GM20431 (cell line): Measurements from ENCODE around the gene ANO2.

Experiments used
- in situ Hi-C: fragments of 300-500 bp; cut with MseI, MboI; formaldehyde crosslinking; loops from one replicate; pipeline ENCODE4 v1.15.0; 2020; ENCODE audit warnings: low sequenced_read_pairs; ENCODE audit not compliant: unreplicated experiment

Gene ANO2

GRCh38 chr12:5789469-5789968, 155.5 kb downstream of the ANO2 start:
- in situ Hi-C loops: no loop called here

GRCh38 chr12:5787828-5788227, 157.2 kb downstream of the ANO2 start:
- in situ Hi-C loops: no loop called here

- in situ Hi-C loops: no loop called here
Measured at GRCh38 chr12:5785601-5786000, 159.5 kb downstream of the ANO2 start.

DNA sequence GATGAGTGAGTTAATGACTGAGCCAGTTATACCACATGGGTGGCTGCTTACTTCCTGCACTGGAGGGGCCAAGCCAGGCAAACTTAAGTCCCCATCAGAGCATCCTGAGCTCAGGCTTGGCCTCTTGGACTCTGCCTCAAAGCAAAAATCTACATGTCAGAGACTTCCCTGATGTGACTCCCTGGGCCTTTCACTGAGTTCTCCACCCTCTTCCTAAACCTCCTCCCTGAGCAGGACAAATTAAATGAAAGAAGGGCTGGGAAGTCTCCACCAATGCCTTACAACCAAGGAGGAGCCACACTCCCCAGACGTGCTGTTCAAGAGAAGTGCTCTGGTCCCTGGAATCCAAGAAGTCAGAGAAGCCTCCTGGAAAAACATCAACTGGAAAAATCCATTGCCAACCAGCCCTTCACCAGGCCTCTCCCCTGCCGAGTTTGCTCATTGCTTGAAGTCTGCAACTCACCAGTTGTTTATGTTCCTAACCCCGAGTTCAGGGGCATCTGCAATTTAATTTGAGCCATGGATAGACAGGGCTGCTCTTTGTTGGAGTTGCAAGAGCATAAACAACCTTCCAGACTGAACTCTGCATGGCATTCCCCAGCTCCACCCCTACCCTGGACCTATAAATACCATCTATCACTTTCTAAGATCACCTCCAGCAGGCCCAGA, 160.5 kb downstream of the ANO2 start:
- in situ Hi-C loops: no loop called here

DNA sequence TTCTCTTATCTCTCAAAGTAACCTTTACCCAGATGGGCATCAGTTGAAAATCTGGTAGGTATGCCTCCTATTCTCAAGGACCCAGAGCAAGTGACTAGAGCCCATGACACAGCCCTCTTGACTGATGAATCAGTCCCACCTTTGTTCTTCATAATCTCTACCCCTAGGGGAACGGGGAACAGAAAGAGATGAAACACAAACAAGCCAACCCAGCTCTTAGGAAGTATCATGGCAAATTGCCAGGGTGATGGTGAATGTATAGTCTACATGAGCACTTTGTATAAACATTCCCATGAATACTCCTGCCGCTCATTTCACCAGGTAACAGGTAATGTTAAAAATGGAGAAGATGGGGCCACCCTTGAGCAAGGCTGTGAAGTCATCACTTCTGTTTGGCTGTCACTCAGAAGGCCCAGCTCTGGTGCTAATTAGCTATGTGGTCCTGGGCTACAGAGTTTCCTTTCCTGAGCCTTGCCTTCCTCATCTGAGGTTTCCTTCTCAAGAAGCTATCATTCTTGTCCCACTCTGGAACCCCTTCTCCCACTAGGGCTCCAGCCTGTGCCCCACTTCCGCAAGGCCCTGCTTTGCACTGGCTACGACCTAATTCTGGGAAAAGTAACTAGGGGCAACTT, 161.7 kb downstream of the ANO2 start:
- in situ Hi-C loops: no loop called here

- in situ Hi-C loops: no loop called here
Measured at GRCh38 chr12:5780536-5780935, 164.5 kb downstream of the ANO2 start.

DNA sequence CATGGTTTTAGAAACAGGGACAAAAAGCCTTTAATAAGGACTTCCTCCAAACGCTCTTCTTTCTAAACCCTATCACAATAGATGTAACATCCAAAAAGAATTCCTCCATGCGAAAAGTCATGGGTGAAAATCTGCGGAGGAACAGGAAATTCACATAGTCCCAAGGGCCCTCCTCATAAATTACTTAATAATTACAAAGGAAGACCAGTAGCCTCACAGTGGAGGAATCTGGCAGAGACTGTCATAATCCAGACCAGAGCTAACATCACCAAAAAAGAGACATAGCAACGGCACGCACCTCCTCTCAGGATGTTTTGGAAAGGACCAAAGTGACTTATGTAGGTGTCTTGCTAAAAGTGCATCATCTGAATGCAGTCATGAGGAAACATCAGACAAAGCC, 165.7 kb downstream of the ANO2 start:
- in situ Hi-C loops: no loop called here

DNA sequence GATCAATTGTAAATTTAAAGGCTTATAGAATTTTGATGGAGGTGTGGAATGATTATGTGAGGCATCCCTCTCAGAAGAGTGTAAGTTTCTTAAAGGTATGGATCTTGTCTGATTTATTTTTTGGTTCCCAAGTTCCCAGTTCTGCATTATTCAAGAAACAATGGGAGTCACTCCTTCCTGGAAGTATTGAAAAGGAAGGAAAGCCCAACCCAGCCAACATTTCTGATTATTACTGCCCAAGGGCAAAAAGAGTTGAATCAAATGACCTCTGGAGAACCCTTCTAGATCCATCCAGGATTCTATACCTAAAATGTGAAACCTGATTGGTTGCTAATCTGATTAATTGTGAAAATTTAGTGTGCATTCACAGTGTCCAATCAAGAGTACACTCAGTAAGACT, 166.2 kb downstream of the ANO2 start:
- in situ Hi-C loops: no loop called here

- in situ Hi-C loops: no loop called here
Measured at GRCh38 chr12:5777451-5777850, 167.6 kb downstream of the ANO2 start.

DNA sequence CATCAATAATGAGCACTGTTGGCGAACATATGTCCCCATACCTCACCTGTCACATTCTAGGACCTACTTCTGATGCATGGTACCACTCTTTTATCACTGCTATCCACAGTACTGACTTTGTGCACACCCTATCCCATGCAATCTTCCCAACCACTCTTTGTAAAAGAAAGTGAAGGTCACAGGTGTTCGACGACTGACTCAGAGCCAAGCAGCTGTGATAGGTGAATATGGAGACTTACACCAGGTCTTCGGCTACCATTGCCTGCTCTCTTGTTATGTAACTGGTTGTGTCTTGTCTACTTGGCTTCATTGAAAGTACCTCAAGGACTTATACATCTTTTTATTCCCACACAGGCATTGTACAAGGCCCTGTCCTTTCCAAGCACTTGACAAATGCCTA, 169.0 kb downstream of the ANO2 start:
- in situ Hi-C loops: no loop called here

DNA sequence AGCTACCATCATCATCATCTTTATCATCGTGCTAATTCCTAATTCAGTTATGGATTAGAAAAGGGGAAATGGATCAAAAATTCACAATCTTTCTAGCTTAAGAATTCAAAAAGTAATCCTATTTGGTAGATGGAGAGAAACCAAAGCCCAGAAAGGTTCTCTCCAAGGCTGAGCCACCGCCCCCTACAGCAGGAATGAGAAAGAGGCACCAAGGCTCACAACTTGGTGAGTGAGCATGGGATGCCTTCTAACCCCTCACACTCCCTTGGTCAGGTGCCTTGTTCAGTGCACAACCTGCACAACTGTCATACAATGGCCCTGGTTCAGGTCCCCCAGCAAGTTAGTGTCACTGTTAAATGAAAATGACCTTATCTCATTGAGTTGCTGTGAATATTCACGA, 171.5 kb downstream of the ANO2 start:
- in situ Hi-C loops: no loop called here

- in situ Hi-C loops: no loop called here
Measured at GRCh38 chr12:5771756-5772155, 173.3 kb downstream of the ANO2 start.

DNA sequence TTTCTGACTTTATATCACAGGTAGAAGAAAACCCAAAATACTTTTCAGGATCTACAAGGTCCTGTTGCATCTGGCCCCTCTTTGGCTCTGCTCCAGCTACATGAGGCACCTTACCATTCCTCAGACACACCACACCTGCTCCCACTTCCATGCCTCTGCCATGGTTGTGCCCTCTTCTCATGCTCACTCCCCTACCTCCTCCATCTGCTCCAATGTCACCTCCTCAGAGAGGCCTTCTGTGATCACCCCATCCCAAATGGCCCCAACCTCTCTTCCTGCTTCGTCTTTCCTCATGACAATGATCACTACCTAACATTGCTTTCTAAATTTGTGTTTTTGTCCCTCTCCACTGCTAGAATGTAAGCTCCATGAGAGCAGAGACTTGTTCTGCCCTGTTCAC, 174.3 kb downstream of the ANO2 start:
- in situ Hi-C loops: no loop called here

DNA sequence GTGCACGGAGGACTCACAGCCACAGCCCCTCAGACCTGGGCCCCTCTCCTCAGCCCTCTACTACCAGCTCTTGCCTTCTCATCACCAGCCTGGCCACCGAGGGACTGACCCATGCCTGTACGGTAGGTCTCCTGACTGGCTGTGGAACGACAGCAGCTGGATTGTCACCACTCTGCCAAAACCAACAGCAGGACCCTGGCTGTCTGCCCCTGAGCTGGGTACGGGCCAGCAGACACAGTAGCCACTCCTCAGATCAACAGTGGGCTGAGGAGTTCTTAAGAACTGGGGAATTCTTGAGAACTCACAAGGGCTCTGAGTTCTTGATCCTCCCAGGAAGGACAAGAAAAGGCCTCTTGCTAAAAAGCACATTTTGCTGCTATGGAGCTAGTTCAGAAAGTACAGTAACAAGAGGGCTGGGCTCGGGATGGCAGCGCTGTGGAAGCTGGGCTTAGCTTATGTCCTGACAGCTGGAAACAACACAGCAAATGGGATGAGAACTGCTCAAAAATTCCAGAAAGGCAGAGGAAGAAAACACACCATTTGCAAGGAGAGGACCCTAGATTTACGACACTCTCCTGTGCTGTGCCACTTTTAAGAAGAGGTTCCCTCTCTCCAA, 176.4 kb downstream of the ANO2 start:
- in situ Hi-C loops: no loop called here

GRCh38 chr12:5768171-5768570, 176.9 kb downstream of the ANO2 start:
- in situ Hi-C loops: no loop called here

DNA sequence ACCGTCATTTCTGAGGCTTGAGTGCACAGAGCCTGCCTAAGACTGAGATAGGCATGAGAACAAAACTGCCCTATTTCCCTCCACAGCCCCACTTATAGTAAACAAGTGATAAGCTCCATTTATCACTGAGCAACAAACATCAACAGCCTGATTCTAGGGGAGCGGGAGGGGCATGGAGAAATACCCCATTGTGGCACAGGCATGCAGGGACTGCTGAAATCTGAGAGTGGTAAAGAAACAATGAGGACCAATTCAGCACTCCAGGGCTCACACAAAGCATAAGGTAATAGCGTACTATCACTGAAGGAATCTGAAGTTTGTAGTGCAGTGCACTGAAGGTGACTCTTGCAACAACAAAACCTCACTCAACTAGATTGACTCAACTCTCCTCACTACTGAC, 186.7 kb downstream of the ANO2 start:
- in situ Hi-C loops: no loop called here

GRCh38 chr12:5756338-5756842, 188.7 kb downstream of the ANO2 start:
- in situ Hi-C loops: no loop called here

- in situ Hi-C loops: no loop called here
Measured at GRCh38 chr12:5748027-5748426, 197.0 kb downstream of the ANO2 start.

DNA sequence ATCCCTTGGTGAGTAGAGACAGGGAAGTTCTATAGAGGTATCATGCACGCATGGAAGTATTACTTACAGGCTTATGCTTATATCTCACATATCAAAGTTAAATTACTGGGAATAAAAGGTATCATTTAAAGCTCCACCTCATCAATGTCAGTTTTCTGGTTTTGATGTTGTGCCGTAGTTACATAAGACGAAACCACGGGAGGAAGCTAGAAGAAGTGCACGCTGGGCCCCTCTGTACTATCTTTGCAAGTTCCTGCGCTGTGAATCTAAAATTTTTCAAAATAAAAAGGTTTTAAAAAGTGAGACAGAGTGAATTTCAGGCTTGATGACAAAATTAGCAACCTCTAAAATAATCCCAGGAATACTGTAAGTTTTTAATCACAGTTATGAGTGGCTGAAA, 198.1 kb downstream of the ANO2 start:
- in situ Hi-C loops: no loop called here

GRCh38 chr12:5746036-5746908, 198.8 kb downstream of the ANO2 start:
- in situ Hi-C loops: no loop called here
